Measurements from ENCODE around the gene EIF3J.
"Not testable (repeated sequence)": the region's sequence is repeated elsewhere in the genome, so short reads cannot be mapped to it uniquely, and the experiment has no call there.

Gene EIF3J, protein sequence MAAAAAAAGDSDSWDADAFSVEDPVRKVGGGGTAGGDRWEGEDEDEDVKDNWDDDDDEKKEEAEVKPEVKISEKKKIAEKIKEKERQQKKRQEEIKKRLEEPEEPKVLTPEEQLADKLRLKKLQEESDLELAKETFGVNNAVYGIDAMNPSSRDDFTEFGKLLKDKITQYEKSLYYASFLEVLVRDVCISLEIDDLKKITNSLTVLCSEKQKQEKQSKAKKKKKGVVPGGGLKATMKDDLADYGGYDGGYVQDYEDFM

DNA sequence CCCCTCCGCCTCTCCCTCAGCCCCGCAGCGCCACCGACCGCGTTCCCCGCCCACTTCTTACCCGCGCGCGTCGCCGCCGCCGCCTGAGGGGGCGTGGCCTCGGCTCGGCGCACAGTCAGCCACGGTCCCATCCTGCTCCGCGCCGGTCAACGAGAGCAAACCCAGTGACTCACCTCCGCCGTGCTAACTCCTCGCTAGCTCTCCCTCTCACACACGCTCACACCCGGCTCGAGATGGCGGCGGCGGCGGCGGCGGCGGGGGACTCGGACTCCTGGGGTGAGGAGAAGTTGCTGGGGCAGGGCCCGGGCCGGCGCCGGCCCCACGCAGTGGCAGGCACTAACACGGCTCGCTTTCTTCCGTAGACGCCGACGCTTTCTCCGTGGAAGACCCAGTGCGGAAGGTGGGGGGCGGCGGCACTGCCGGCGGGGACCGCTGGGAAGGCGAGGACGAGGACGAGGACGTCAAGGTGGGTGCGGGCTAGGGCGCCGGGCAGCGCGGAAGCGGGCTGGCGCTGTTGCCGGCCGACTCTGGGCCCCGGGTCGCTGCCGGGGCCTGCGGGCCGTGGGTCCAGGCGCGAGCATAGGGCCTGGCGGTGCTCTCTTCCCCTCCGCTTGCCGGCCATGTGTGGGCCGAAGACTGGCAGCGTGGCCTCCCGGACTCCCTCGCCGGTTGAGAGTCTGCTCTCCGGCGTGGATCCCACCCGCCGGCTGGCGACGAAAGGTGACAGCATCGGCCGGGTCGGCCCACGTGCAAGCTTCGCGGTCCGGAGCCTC is at the start of gene EIF3J:
TSS of gene EIF3J (plus strand) at position 186 of the 773 bp plus-strand sequence. CDS start at position 234, 48 bp downstream.
- DNase-seq (ENCODE audit: low spot score), result peak; percentile 88

DNA sequence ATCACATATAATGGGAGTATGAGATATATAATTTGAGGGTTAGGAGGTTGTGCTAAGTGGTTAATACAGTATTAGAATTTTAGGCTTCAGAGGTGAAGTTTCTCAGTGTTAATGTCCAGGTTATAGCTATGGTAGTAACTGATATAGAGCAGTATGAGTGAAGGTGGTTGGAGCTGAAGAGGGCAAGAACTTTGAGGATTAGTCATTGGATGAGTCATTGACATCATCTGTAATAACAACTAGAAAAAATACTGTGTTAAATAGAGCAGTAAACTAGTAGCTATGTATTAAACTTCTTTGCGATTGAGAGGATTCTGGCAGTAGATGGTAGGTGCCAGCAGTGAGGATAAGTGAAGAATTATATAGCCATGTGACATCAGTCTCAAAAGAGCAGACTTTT is 47.5 kb upstream of the EIF3J start:
- DNase-seq (ENCODE audit: low spot score), result peak; percentile 26

DNA sequence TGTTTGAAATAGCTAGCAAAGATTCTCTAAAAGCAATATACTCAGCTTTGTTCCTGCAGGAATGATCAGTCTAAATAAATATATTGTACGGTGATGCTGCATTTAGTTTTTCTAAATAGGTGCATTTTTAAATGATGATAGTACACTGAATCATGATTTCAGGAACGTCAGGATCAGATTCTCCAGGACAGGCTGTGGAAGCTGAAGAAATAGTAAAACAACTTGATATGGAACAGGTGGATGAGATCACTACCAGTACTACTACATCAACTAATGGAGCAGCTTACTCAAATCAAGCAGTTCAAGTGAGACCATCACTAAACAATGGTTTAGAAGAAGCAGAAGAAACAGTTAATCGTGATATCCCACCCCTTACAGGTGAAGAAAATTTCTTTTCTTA is 46.3 kb upstream of the EIF3J start:
- DNase-seq (ENCODE audit: low spot score), result no peak

DNA sequence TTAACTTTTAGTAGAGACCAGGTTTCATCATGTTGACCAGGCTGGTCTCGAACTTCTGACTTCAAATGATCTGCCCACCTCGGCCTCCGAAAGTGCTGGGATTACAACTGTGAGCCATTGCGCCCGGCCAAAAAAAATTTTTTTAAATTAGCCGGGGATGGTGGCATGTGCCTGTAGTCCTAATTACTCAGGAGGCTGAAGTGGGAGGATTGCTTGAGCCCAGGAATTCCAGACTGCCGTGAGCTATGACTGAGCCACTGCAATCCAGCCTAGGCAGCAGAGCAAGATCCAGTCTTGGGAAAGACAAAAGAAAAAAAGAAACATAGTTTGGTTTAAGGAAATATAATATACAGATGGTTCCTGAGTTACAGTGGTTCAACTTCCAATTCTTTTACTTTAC is 44.9 kb upstream of the EIF3J start:
- no peak for DNase-seq (ENCODE audit: low spot score)

DNA sequence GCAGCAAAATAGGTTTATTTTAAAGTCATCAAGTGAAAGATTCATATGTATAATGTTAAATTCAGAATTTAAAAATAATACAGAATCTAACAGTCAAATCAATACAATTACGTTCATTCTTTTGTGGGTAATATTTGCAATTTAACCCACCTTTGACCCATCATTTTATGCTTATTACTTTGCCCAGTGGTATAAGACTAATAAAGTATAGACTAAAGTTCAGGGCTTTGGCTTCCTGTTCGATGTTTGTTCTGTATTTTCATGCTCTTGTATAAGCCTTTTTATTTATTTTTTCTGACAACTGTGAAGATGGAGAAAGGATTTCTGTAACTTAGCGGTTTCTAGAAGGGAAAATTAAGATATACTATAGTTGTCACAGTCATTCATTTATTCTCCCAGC is 44.3 kb upstream of the EIF3J start:
- no peak for DNase-seq (ENCODE audit: low spot score)

DNA sequence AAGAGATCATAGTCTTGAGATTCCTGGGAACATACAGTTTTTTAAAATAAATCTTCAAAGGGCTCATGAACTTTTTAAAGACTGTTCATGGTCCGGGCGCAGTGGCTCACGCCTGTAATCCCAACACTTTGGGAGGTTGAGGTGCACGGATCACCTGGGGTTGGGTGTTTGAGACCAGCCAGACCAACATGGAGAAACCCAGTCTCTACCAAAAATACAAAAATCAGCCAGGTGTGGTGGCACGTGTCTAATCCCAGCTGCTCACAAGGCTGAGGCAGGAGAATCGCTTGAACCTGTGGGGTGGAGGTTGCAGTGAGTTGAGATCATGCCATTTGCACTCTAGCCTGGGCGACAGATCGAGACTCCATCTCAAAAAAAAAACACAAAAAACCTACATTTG is 41.4 kb upstream of the EIF3J start:
- no peak for DNase-seq (ENCODE audit: low spot score)

DNA sequence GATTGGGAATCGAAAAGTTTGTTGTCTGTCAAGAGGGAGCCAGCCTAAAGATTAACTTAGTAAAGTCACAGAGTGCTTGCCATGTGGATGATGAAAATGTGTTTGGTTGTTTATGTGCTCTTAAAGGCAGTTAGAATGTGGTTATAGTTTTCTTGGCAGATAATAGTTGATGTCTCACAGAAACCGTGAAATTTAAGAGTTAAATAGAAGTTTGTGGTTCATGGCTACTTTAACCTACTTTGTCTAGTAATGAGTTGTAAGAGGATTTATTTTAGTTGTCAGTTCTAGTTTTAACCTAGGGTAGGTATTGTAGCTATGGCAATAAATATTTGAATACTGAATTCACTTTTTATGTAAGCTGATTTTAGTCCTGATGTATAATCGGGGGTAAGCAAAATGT is 36.4 kb upstream of the EIF3J start:
- no peak for DNase-seq (ENCODE audit: low spot score)

DNA sequence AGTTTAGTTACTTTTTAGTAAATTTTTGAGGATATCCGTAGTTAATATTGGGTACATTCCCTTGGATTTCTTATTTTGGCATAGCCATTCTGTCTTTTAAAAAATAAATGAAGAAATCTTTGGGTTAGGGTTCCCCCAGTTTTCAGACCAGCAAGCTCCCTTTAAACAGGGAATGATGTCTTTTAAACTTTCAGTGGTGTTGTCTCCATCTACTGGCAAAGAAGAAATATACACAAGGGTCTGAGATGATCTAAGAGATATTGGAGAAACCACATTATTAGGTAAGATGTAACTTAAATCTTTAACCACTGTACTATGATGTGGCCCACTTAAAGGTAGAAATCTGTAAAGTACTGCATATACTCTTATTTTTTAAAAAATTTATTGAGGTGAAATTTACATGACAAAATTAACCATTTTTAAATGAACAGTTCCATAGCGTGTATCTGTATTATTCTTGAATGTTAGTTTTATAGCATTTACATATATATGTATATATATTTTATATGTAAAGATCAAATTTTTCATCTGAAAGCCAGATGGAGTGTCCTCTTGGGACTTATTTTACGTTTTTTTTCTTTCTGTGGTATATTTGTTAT is 35.1 kb upstream of the EIF3J start:
- DNase-seq (ENCODE audit: low spot score), result peak; percentile 14

DNA sequence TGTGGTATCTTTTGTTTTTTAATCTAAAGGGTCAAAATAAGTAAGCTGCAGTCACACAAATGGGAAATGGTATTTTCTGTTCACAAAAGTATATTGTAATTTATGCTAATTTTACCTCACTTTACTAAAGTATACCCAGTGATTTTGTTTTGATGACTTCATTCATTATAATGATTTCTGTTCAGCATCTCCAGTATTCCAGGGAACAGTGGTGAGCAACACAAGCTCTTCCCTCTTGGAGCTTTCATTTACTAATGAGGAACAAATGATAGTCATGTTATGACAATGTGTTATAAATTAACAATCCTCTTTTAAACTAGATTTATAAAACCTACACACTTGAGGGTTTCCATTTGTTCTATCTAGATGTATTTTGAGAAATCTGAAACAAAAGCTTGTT is 20.5 kb upstream of the EIF3J start:
- no peak for DNase-seq (ENCODE audit: low spot score)

DNA sequence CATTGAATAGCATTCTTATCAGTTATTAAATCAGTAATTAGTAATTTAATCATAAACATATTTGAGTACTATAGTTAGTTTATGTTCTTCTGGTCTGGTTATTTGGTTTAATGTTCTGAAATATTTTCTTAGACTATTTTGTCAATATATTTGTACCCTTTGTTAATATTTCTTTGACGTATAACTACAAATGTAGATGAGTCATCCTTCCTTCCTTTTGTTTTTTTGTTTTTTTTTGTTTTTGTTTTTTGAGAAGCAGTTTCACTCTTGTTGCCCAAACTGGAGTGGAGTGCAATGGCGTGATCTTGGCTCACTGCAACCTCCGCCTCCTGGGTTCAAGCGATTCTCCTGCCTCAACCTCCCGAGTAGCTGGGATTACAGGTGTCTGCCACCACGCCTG is 17.4 kb upstream of the EIF3J start:
- DNase-seq (ENCODE audit: low spot score), result no peak

DNA sequence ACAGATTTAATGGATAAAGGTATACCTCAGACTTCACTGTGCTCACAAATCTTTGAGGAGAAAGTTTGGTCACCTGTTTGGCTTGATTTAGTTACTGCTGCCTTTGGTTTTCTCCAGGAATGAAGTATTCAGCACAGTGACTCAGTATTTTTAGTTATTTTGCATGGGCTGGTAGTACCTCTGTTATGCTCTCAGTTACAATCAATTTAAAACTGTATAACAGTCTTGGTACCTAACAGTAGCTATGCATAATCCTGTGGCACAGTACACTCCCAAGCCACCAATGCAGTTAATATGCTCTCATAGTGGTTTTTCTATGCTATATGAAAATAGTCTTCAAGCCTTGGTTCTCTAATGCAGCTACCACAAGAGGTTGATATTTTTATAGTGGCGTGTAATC is 11.9 kb upstream of the EIF3J start:
- DNase-seq (ENCODE audit: low spot score), result no peak

DNA sequence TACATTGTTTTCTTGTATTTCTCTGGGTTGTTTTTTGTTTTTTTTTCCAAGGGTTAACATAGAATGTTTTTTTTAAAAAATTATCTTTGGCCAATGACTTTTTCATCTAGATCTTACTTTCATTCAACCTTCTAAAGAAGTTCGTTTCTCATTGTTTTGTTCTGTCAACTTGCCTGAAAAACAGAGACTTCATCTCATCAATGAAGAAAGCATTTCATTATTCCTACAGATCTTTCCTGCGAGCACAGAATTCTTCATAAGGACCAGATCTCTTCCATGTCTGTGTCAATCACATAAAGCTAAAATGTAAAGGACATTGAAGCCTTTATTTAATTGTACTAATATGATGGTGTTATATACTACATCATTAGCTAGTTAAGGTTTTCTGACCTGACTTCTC is 9.7 kb upstream of the EIF3J start:
- no peak for DNase-seq (ENCODE audit: low spot score)

DNA sequence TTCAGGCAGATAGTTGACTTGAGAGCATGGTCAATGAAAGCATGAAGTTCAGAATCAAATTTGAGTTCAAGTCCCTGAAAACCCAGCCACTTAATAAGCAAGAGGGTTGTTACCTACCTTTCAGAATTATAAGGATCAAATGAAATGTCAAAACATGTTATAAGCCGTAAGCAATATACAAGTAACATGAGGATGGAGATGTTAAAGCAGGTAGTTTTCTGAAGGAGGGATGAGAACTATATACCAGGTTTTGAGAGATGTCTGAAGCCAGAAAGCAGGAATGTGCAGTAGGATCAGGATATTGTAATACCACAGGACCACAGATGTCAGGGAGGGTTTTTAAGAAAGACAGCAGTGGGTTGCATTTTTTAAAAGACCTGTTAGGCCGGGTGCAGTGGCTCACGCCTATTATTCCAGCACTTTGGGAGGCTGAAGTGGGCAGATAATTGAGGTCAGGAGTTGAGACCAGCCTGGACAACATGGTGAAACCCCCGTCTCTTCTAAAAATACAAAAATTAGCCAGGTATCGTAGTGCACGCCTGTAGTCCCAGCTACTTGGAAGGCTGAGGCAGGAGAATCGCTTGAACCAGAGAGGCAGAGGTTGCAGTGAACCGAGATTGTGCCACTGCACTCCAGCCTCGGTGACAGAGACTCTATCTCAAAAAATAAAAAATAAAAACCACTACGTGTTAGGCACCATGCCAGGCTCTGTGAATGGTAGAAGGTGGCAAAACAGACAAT is 6.9 kb upstream of the EIF3J start:
- no peak for DNase-seq (ENCODE audit: low spot score)

DNA sequence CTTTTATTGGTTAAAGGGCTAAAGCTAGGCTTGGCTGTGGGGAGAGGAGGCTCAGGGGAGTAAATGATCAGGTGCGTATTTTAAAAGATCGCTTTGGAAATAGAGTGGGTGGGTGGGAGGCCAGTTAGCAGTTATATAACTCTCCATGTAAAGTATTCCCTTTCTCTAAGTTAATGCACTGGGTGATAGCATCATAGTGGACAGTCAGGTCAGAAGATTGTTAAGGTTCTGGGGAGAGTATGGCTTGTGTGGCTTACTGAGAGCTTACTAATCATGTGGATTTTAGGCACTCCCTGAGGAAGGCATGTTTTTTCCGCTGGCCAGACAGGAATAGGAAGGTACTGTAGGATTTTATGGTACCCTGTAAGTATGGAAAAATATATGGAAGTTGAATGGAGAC is 6.3 kb upstream of the EIF3J start:
- no peak for DNase-seq (ENCODE audit: low spot score)

DNA sequence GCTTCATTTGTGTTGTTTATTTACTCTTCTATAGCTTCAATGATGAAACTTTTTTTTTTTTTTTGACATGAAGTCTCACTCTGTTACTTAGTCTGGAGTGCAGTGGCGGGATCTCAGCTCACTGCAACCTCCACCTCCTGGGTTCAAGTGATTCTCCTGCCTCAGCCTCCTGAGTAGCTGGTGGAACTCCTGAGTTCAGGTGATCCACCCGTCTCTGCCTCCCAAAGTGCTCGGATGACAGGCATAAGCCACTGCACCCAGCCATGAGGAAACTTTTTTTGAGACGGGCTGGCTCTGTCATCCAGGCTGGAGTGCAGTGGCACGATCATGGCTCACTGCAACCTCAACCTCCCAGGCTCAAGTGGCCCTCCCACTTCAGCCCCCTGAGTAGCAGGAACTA is 4.7 kb upstream of the EIF3J start:
- DNase-seq (ENCODE audit: low spot score), result not testable (repeated sequence)

DNA sequence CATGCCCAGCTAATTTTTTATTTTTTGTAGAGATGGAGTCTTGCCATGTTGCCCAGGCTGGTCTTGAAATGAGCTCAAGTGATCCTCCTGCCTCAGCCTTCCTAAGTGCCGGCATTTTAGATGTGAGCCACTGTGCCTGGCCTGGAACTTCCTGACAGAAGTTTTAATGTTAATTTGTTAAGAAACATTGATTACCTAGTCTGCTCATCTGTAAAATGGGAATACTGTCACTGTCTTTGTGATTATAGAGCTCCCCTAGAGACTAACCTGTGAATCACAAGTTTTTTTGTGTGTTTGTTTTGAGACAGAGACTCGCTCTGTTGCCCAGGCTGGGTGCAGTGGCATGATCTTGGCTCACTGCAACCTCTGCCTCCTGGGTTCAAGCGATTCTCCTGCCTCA is 4.3 kb upstream of the EIF3J start:
- no peak for DNase-seq (ENCODE audit: low spot score)

DNA sequence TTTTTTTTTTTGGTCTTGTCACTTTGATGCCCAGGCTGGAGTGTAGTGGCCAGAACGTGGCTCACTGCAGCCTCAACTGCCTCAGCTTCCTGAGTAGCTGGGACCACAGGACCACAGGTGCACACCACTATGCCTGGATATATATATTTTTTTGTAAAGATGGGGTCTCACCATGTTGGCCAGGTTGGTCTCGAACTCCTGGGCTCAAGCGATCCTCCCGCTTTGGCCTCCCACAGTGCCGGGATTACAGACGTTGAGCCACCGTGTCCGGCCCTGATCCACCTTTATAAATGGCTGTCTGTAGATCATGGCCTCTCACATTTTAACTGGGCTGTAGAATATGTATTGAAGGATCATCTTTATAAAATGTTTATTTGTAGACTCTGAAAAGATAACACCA is 1.9 kb upstream of the EIF3J start:
- DNase-seq (ENCODE audit: low spot score), result no peak

DNA sequence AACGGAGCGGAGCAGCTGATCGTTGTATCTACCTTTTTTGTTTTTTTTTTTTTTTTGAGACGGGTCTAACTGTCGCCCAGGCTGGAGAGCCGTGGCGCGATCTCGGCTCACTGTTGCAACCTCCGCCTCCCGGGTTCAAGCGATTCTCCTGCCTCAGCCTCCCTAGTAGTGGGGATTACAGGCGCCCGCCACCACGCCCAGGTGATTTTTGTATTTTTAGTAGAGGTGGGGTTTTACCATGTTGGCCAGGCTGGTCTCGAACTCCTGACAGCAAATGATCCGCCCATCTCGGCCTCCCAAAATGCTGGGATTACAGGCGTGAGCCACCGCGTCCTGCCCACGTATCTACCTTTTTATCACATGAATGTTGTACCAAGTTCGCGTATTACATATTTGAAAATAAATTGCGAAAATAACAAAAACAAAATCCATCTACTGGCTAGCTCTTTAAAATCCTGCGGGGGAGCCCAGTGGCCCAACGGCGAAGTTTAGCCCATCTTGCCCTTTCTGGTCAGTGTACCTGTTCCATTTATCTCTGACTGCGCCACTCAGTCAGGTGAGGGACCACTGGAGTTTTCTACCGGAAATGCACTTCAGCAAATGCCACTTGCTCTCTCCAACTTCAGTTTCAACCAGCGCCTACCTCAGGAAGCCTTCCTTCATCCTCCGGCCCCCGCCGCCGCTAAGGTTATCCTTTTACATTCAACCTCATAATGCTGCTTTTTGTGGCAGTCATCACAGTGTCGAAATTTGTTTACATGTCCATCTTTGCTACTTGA is 1.2 kb upstream of the EIF3J start:
- DNase-seq (ENCODE audit: low spot score), result no peak

DNA sequence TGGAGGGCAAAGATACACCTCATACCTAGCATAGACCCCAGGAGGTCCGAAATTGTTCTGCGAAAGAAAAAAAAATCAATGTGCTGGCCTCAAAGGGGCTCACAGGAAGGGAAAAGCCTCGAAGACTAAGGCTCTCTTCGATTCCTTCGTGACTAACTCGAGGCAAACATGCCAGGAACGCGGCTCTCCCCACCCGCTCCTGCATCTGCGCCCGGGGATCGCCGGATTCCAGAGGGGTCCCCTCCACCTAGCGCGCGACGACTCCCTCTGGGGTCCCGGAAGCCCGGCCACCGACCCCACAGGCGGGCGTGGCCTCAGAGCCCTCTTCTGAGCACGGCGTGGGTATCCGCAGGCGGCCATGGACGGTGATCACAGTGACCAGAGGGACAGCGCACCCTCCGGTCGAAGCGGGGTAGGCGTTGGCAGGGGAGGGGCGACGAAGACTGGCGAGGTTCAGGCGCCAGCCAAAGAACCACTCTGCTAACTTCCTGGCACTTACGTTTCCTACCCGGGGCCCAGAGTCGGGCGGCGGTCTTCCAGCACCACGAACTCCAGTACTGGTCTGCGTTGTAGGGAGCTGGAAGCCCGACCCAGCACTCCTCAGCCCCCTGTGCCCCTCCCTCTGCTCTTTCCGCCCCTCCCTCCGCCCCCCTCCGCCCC is 515 bp upstream of the EIF3J start:
- peak; percentile 69 for DNase-seq (ENCODE audit: low spot score)

DNA sequence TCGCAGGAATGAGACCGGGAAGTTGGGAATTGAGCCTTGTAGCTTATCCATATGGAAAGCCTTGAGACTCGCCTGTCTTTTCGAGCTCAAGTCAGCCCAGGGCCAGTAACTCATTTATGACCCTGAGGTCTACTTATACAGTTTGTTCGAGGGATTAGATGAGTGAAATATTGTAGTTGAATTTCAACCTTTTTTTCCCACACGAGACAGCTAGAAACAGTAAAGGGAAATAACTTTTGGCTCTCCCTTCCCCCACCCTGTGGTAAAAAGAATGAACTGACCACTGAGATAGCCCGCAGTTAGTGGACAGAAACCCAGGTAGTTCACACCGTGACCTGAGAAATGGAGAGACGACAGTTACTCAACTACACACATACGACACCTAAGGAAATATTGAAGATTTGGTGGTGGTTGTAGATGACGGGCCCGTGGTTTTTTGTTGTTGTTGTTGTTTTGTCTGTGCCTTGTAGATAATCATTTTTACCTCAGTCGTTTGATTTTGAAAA is 841 bp downstream of the EIF3J start:
- DNase-seq (ENCODE audit: low spot score), result no peak

DNA sequence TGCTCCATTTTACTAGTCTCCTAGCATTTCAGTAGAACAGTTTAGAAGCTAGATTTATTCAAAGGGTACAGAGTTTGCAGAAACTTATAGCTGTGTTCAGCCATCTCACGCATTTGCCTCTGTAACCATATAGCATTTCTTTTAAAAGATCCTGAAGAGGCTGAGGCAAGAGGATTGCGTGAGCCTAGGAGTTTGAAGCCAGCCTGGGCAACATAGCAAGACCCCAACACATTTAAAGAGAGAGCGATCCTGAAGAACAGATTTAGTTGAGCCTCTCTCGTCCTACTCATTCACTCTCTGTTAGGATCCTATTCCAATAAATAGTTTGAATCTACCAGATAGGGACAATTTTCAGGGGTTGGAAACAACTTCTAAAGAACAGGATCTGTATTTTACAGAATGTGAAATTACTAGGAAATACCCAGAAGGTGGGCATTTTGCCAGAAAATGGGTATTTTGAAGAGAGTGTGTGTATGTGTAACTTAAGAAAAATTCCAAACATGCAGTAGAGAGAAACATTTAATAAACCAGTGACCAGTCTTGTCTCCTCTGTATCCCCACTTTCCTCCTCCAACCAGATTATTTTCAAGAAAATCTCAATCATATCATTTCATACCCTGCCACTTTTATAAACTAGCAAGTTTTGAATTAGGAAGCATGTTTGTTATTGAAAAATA is 4.5 kb downstream of the EIF3J start:
- no peak for DNase-seq (ENCODE audit: low spot score)

All from COLO829 (cell line).